Parathyroid adenoma (tissue), 2 donors: ENCODE results near the gene HSP90AB1.

Experiments used
- H2AFZ ChIP-seq: fragments of 300-600 bp; sonication (generic); one replicate; pipeline ENCODE4 v1.7.0; 2017; ENCODE audit warnings: antibody characterized with exemption, mild to moderate bottlenecking
- H3K27ac ChIP-seq: fragments of 300-600 bp; sonication (generic); one replicate; pipeline ENCODE4 v1.7.0; 2017
- H3K27me3 ChIP-seq: fragments of 300-600 bp; sonication (generic); one replicate; pipeline ENCODE4 v1.7.0; 2017; ENCODE audit warnings: low read length; ENCODE audit not compliant: control insufficient read depth, insufficient read depth
- H3K36me3 ChIP-seq: fragments of 300-600 bp; sonication (generic); one replicate; pipeline ENCODE4 v1.7.0; 2017; ENCODE audit warnings: low read length; ENCODE audit not compliant: control insufficient read depth, insufficient read depth
- H3K4me1 ChIP-seq: fragments of 300-600 bp; sonication (generic); one replicate; pipeline ENCODE4 v1.7.0; 2017; ENCODE audit warnings: control low read depth
- H3K4me2 ChIP-seq: fragments of 300-600 bp; sonication (generic); one replicate; pipeline ENCODE4 v1.7.0; 2017; ENCODE audit warnings: low read length
- H3K4me3 ChIP-seq: fragments of 300-600 bp; sonication (generic); one replicate; pipeline ENCODE4 v1.7.0; 2017; ENCODE audit warnings: low read depth, low read length
- H3K79me2 ChIP-seq: fragments of 300-600 bp; sonication (generic); one replicate; pipeline ENCODE4 v1.7.0; 2017; ENCODE audit warnings: control low read depth
- H3K9ac ChIP-seq: fragments of 300-600 bp; sonication (generic); one replicate; pipeline ENCODE4 v1.7.0; 2017; ENCODE audit warnings: mild to moderate bottlenecking
- H3K9me3 ChIP-seq: fragments of 300-600 bp; sonication (generic); one replicate; pipeline ENCODE4 v1.7.0; 2017; ENCODE audit warnings: low read length; ENCODE audit not compliant: control insufficient read depth
- TF ChIP-seq, protein P1 (sequence below): fragments of 300-600 bp; sonication (generic); IDR thresholded peaks from one replicate; pipeline ENCODE4 v1.7.0; 2017; ENCODE audit warnings: antibody characterized with exemption, mild to moderate bottlenecking
- donor health status: primary hyperparathyroidism.

HSP90AB1 gene

DNA sequence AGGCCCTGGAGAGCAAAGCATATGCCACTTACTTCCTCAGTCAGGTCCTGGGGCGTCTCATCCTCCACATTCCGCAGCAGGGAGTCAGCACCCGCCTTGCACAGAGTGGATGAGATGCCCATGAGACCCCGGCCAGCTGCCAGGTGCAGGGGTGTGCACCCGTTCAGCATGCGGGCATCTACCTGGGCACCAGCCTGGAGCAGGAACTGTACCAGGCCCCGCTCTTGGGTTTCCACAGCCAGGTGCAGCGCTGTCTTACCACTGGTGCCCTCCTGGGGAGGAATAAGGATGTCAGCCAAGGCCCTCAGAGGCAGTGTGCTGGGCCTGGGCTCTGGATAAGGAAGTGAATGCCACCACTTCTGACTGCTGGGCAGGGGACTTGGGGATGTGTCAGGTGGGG lies 13.1 kb downstream of the HSP90AB1 start:
- TF ChIP-seq, protein P1, sequence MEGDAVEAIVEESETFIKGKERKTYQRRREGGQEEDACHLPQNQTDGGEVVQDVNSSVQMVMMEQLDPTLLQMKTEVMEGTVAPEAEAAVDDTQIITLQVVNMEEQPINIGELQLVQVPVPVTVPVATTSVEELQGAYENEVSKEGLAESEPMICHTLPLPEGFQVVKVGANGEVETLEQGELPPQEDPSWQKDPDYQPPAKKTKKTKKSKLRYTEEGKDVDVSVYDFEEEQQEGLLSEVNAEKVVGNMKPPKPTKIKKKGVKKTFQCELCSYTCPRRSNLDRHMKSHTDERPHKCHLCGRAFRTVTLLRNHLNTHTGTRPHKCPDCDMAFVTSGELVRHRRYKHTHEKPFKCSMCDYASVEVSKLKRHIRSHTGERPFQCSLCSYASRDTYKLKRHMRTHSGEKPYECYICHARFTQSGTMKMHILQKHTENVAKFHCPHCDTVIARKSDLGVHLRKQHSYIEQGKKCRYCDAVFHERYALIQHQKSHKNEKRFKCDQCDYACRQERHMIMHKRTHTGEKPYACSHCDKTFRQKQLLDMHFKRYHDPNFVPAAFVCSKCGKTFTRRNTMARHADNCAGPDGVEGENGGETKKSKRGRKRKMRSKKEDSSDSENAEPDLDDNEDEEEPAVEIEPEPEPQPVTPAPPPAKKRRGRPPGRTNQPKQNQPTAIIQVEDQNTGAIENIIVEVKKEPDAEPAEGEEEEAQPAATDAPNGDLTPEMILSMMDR = no peak
- Histone ChIP-seq H3K36me3 (no peaks in the 10 kb centered on the region), H3K4me3 (no peak overlapping the region), H3K27ac (no peak overlapping the region), H2AFZ (no peak overlapping the region), H3K4me2 (no peak overlapping the region), H3K4me1 (peaks cover 27% of the 10 kb centered on the region), H3K79me2 (no peaks in the 10 kb centered on the region), H3K27me3 (no peaks in the 10 kb centered on the region), H3K9me3 (no peaks in the 10 kb centered on the region), H3K9ac (no peak overlapping the region)

DNA sequence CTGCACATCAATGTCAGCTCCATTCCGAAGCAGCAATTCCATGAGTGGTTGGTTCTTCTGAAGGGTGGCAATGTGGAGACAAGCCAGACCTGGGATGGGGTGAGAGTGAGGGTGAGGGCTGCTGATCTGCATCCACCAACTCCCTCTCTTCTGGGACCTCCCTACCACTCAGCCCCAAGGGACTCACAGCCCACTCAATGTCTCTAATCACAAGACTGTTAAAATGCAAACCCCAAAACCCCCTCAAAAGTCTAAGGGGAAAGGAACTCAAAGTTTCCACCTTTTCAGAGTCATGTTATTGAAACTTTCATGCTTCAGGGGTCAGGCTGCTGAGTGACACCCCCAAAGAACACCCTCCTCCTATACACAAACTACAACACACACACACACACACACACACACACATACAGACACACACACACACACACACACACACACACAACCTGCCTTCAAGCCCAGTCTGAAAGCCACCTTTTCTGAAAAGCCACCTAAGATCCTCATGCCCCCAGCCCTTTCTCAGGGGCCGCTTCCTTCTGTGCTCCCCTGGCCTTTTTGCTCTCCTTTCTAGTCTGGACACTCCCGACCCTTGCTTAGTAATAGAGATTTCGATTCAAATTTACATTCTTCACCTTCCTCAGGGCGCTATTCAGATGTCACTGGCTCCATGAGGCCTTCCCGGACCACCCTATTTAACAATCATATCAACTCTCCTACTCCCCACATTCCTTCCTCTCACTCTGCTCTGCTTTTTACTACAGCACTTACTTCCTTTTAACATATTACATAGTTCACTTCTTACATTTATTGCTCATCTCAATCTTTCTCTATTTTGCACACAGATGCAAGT lies 13.8 kb downstream of the HSP90AB1 start:
- H3K9me3 ChIP-seq = no peaks in the 10 kb centered on the region
- H3K4me1 ChIP-seq = peaks cover 25% of the 10 kb centered on the region
- TF ChIP-seq, protein P1 = no peak
- no peaks in the 10 kb centered on the region for H3K36me3 ChIP-seq
- H3K27me3 ChIP-seq = no peaks in the 10 kb centered on the region
- H3K27ac ChIP-seq = no peak overlapping the region
- no peak overlapping the region for H3K4me2 ChIP-seq
- no peak overlapping the region for H2AFZ ChIP-seq
- no peak overlapping the region for H3K4me3 ChIP-seq
- no peak overlapping the region for H3K9ac ChIP-seq
- no peaks in the 10 kb centered on the region for H3K79me2 ChIP-seq

DNA sequence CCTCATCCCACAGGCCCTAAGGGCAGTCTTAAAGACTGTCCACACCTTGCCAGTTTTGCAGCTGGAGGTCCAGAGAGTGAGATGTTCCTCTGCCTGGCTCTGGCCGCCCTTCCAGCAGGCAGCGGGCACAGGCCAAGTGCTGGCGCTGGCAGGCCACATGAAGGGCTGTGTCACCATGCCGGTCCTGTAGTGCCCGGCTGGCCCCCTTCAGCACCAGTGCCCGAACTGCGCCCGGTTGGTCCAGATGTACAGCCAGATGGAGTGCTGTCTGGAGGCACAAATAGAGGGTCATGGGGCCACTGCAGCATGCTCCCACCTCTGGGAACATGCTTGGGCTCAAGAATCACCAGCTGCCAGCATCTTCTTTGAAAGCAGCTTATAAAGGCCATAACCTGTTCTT lies 14.7 kb downstream of the HSP90AB1 start:
- Histone ChIP-seq H3K79me2 (no peaks in the 10 kb centered on the region), H3K4me2 (no peak overlapping the region), H3K9me3 (no peaks in the 10 kb centered on the region), H2AFZ (no peak overlapping the region), H3K27me3 (no peaks in the 10 kb centered on the region), H3K36me3 (no peaks in the 10 kb centered on the region), H3K27ac (no peak overlapping the region), H3K9ac (no peak overlapping the region), H3K4me1 (peaks cover 20% of the 10 kb centered on the region), H3K4me3 (no peak overlapping the region)
- TF ChIP-seq, protein P1 = no peak

DNA sequence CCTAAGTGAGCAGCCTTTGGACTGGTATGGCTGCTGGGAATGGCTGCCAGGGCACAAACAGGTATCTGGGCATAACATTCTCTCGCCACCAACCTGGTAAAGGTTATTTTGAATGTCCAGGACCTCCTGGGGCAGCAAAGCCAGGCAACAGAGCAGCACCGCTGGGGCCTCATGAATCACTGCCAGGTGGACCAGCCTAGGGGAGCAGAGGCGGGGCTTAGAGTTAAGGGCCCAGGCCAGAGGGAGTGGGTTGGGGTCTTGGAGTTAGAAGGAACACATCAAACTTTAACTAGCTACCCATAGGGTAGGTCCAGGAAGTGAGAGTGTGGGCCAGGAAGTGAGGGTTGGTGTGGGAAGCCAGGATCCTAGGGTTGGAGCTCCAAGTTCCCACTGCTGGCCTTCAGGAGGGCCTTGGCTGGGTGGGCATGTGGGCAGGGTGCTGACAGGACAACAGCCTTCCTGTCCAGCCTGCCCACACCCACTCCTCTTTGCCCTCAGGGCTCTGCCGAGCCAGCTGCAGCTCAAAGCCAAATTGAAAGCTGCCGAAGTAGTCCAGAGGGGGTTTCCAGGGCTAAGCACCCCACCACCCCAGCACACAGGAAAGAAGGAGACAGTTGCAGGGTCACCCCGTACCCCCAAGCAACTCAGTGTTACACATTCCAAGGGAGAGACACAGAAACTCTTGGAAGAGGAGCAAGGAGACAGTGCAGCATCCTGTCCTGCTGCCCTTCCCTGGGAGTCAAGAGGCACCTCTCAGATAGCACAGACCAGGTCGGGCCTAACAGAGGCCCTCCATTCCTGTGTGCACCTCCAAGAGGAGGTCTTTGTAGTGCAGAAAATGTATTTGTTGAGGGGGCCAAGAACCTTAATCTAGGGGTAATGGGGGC lies 15.8 kb downstream of the HSP90AB1 start:
- Histone ChIP-seq H3K27ac (no peak overlapping the region), H3K4me2 (no peak overlapping the region), H2AFZ (no peak overlapping the region), H3K79me2 (no peaks in the 10 kb centered on the region), H3K27me3 (no peaks in the 10 kb centered on the region), H3K4me3 (no peak overlapping the region), H3K9me3 (no peaks in the 10 kb centered on the region), H3K9ac (no peak overlapping the region), H3K36me3 (no peaks in the 10 kb centered on the region), H3K4me1 (peaks cover 18% of the 10 kb centered on the region)
- TF ChIP-seq, protein P1 = no peak
